Erythroblast (primary cell): ENCODE measurements around the gene GCC2.
"Not testable (repeated sequence)": the region's sequence is repeated elsewhere in the genome, so short reads cannot be mapped to it uniquely, and the experiment has no call there.

Experiments
- GATA1 ChIP-seq: IDR thresholded peaks from 2 replicates; pipeline ENCODE4 v1.6.1; 2011; ENCODE audit warnings: low read depth, mild to moderate bottlenecking, control low read depth, low read length, moderate library complexity
- POLR2A ChIP-seq: IDR thresholded peaks from 2 replicates; pipeline ENCODE4 v1.6.1; 2011; ENCODE audit warnings: mild to moderate bottlenecking, low read length

GRCh38 chr2:108435578-108435977, 13.4 kb upstream of the GCC2 start:
- TF ChIP-seq POLR2A, GATA1: not testable (repeated sequence)
